Gastroesophageal sphincter (tissue), 4 donors: ENCODE measurements around the gene ZNF516. TPM values are rescaled to one million over a fixed set of nuclear protein-coding genes. Genes with fewer than 3 reads are reported as not detected.

ENCODE experiments used
- ATAC-seq: fragments of 150-250 bp; one replicate; pipeline ENCODE4 v1.9.1; 2016; ENCODE audit warnings: mild to moderate bottlenecking, moderate library complexity
- H3K27ac ChIP-seq, 4 donors: fragments of 200-600 bp; sonication (generic) in 3 of 4; 1 replicate in 3 of 4; 2 replicates in 1 of 4; pipeline ENCODE4 v1.5.1; 2016 to 2019
- H3K27me3 ChIP-seq: fragments of 200-600 bp; sonication (generic); one replicate; pipeline ENCODE4 v1.5.1; 2019
- H3K36me3 ChIP-seq, 2 donors: fragments of 200-600 bp; sonication (generic); one replicate each; pipeline ENCODE4 v1.5.1; 2019; ENCODE audit warnings: control low read depth in 1 of 2
- H3K4me1 ChIP-seq, 3 donors: fragments of 200-600 bp; sonication (generic); 1 replicate in 2 of 3; 2 replicates in 1 of 3; pipeline ENCODE4 v1.5.1; 2016 to 2019; ENCODE audit warnings: control low read depth in 2 of 3
- H3K4me3 ChIP-seq, 2 donors: fragments of 200-600 bp; sonication (generic); one replicate each; pipeline ENCODE4 v1.5.1; 2019; ENCODE audit warnings: mild to moderate bottlenecking in 1 of 2, moderate library complexity in 1 of 2
- H3K9me3 ChIP-seq, 3 donors: fragments of 200-600 bp; sonication (generic); one replicate each; pipeline ENCODE4 v1.5.1; 2017 to 2019; ENCODE audit warnings: control low read depth in 2 of 3
- EP300 ChIP-seq: sonication (generic); formaldehyde crosslinking; IDR thresholded peaks from one replicate; pipeline ENCODE4 v1.6.1; 2017; ENCODE audit warnings: antibody characterized with exemption, mild to moderate bottlenecking
- POLR2A ChIP-seq, 2 donors: fragments of 450-650 bp; IDR thresholded peaks; one replicate each; pipeline ENCODE4 v1.6.1; 2017; ENCODE audit warnings: antibody characterized with exemption in 2 of 2, mild to moderate bottlenecking in 2 of 2, moderate library complexity in 1 of 2
- POLR2AphosphoS5 ChIP-seq: sonication (generic); formaldehyde crosslinking; IDR thresholded peaks from one replicate; pipeline ENCODE4 v1.6.1; 2017; ENCODE audit warnings: antibody characterized with exemption
- WGBS, 2 donors: methylation state at CpG; one replicate each; pipeline ENCODE4 v1.1.5; 2018; ENCODE audit warnings: low coverage in 1 of 2; 5-methylcytosine and 5-hydroxymethylcytosine counted together
- total RNA-seq, 4 donors: library from RNA; depleted of rRNA; stranded (reverse); fragments of >200 nt; gene quantifications; one replicate each; pipeline ENCODE4 v1.1.0, GENCODE V29; 2016
- TF ChIP-seq, protein P1 (sequence below), 4 experiments: fragments of 200-600 bp in 2 of 4; fragments of 450-650 bp in 2 of 4; sonication (generic) in 1 of 4; IDR thresholded peaks; one replicate each; pipeline ENCODE4 v1.5.1; 2017 to 2019; ENCODE audit warnings: antibody characterized with exemption in 4 of 4, mild to moderate bottlenecking in 2 of 4, moderate library complexity in 2 of 4

The ZNF516 gene
- total RNA-seq, 4 donors from 2014 or later, result 17.8 to 43.8 (median 29.9) TPM

DNA sequence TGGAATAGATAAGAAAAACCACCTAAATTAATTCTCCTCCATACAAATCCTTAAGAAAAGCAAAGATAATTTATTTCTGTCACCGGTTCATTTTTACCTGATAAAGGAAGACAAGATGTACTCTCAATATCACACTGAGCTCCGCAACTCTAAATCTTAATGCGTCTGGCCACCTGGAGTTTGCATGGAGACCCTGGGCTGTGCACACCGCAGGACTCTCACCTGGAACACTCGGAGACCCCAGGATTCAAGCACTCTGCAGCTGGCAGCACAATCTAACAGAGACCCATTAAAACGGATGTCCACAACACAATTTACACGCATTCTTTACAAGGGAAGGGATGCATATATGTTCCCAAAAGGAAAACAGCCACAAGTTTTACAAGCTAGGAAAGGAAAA, 72.2 kb downstream of the ZNF516 start:
- Histone ChIP-seq H3K9me3 (no peaks in the 10 kb centered on the region), H3K36me3 (peaks cover 0 to 4% of the 10 kb centered on the region in 2 donors), H3K27me3 (no peaks in the 10 kb centered on the region), H3K4me1 (peaks cover 0 to 47% (median 0%) of the 10 kb centered on the region in 3 donors), H3K4me3 (no peak overlapping the region), H3K27ac (no peak overlapping the region)
- TF ChIP-seq, protein P1, sequence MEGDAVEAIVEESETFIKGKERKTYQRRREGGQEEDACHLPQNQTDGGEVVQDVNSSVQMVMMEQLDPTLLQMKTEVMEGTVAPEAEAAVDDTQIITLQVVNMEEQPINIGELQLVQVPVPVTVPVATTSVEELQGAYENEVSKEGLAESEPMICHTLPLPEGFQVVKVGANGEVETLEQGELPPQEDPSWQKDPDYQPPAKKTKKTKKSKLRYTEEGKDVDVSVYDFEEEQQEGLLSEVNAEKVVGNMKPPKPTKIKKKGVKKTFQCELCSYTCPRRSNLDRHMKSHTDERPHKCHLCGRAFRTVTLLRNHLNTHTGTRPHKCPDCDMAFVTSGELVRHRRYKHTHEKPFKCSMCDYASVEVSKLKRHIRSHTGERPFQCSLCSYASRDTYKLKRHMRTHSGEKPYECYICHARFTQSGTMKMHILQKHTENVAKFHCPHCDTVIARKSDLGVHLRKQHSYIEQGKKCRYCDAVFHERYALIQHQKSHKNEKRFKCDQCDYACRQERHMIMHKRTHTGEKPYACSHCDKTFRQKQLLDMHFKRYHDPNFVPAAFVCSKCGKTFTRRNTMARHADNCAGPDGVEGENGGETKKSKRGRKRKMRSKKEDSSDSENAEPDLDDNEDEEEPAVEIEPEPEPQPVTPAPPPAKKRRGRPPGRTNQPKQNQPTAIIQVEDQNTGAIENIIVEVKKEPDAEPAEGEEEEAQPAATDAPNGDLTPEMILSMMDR (IDR thresholded peaks at IDR 0.05), result no peak
- TF ChIP-seq EP300 (no peak), POLR2A (IDR thresholded peaks at IDR 0.05) (no peak), POLR2AphosphoS5 (no peak)
- ATAC-seq, result no peak
- 86 to 96% methylated on average over 3 to 7 of the region's 7 CpGs for WGBS, 2 donors

DNA sequence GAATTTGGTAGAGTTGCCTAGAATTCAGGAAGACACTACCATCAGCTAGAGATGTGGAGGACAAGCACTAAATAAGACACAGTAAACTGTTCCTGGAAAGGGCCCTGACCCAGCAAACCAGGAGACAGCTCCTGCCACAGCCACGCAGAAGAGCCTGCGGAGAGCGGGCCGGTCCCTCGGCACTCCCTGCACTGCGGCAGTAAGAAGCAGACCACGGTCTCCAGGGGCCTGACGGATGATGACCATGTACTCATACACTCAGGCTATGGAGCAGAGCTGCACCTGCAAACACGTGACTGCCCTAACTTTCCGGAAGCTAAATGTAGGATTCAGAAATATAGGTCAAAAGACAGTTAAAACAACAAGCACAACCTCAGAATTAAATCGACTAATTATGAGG, 72.9 kb downstream of the ZNF516 start:
- no peaks in the 10 kb centered on the region for H3K27me3 ChIP-seq
- H3K9me3 ChIP-seq, result no peaks in the 10 kb centered on the region
- H3K4me1 ChIP-seq, result peaks cover 0 to 48% (median 0%) of the 10 kb centered on the region in 3 donors
- TF ChIP-seq POLR2A (IDR thresholded peaks at IDR 0.05) (no peak), POLR2AphosphoS5 (no peak), EP300 (no peak)
- TF ChIP-seq, protein P1 (IDR thresholded peaks at IDR 0.05), result no peak
- H3K36me3 ChIP-seq, result peaks cover 0 to 4% of the 10 kb centered on the region in 2 donors
- no peak for ATAC-seq
- no peak overlapping the region for H3K27ac ChIP-seq
- 83 to 88% methylated on average over 1 to 7 of the region's 11 CpGs for WGBS, 2 donors
- H3K4me3 ChIP-seq, result no peak overlapping the region

- no peak overlapping the region for H3K27ac ChIP-seq
- peaks cover 0 to 49% (median 0%) of the 10 kb centered on the region in 3 donors for H3K4me1 ChIP-seq
- H3K9me3 ChIP-seq, result no peaks in the 10 kb centered on the region
- H3K4me3 ChIP-seq, result no peak overlapping the region
- WGBS, 2 donors, result 96 to 100% methylated on average over 3 of the region's 3 CpGs
- TF ChIP-seq POLR2AphosphoS5 (no peak), POLR2A (IDR thresholded peaks at IDR 0.05) (no peak), EP300 (no peak)
- TF ChIP-seq, protein P1 (IDR thresholded peaks at IDR 0.05), result no peak
- H3K36me3 ChIP-seq, result peaks cover 0 to 4% of the 10 kb centered on the region in 2 donors
- no peak for ATAC-seq
- H3K27me3 ChIP-seq, result no peaks in the 10 kb centered on the region
Measured at GRCh38 chr18:76421685-76422078, 73.4 kb downstream of the ZNF516 start.

GRCh38 chr18:76420898-76421684, 74.0 kb downstream of the ZNF516 start:
- H3K4me3 ChIP-seq, result no peak overlapping the region
- no peak overlapping the region for H3K27ac ChIP-seq
- no peak for ATAC-seq

More at GRCh38 chr18:76420898-76421684, 74.0 kb downstream of the ZNF516 start:
- peaks cover 0 to 4% of the 10 kb centered on the region in 2 donors for H3K36me3 ChIP-seq
- WGBS, 2 donors, result 89 to 94% methylated on average over 3 to 4 of the region's 13 CpGs
- TF ChIP-seq POLR2A (IDR thresholded peaks at IDR 0.05), result no peak
- TF ChIP-seq EP300, result no peak
- TF ChIP-seq, protein P1 (IDR thresholded peaks at IDR 0.05), result no peak
- TF ChIP-seq POLR2AphosphoS5, result no peak
- peaks cover 0 to 49% (median 0%) of the 10 kb centered on the region in 3 donors for H3K4me1 ChIP-seq
- H3K27me3 ChIP-seq, result no peaks in the 10 kb centered on the region
- H3K9me3 ChIP-seq, result no peaks in the 10 kb centered on the region
